GM20000 (cell line): ENCODE measurements around the gene NXPE4.
"Not testable (repeated sequence)": the region's sequence is repeated elsewhere in the genome, so short reads cannot be mapped to it uniquely, and the experiment has no call there.

Experiments
- DNase-seq: peaks from one replicate; pipeline ENCODE4 v3.0.0; 2012; ENCODE audit warnings: low spot score
- CTCF ChIP-seq: IDR thresholded peaks from 2 replicates; pipeline ENCODE4 v1.5.1; 2012; ENCODE audit warnings: mild to moderate bottlenecking, control low read depth; ENCODE audit errors: extremely low read depth, missing control alignments

The NXPE4 gene

GRCh38 chr11:114621072-114621471 lies 25.5 kb upstream of the NXPE4 start:
- TF ChIP-seq CTCF, result no peak
- no peak for DNase-seq

GRCh38 chr11:114619659-114620173 lies 24.1 kb upstream of the NXPE4 start:
- no peak for TF ChIP-seq CTCF
- no peak for DNase-seq

GRCh38 chr11:114618139-114618538 lies 22.6 kb upstream of the NXPE4 start:
- no peak for TF ChIP-seq CTCF
- no peak for DNase-seq

- no peak for TF ChIP-seq CTCF
- DNase-seq, result no peak
These were observed 21.9 kb upstream of the NXPE4 start for GRCh38 chr11:114617157-114618124.

- no peak for TF ChIP-seq CTCF
- DNase-seq, result no peak
These were observed 20.9 kb upstream of the NXPE4 start for GRCh38 chr11:114616516-114616915.

GRCh38 chr11:114615448-114616361 lies 20.1 kb upstream of the NXPE4 start:
- DNase-seq, result no peak
- no peak for TF ChIP-seq CTCF

- TF ChIP-seq CTCF, result no peak
- DNase-seq, result no peak
These were observed 18.6 kb upstream of the NXPE4 start for GRCh38 chr11:114614127-114614720.

GRCh38 chr11:114613094-114613493 lies 17.5 kb upstream of the NXPE4 start:
- not testable (repeated sequence) for DNase-seq
